ENCODE data around the gene FGD6.

FGD6 gene

DNA sequence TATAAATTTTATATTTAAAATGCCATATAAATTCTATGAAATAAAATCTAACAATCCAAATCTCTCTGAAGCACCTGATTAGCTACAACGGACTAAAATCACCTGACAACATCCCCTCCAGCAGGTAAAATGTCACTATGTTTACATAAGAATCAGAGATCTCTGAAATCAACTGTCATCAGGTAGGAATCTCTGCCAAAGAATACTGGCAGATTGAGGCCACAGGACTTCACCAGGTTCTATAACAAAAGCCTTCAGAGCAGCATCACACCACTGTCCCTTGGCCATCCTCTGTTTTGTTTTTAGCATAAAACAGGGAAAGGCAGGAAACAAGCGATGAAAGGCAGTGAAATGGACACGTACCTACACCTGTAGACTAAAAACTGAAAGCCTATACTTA is 22.1 kb downstream of the FGD6 start:
- Histone ChIP-seq H3K9me3 (ENCODE audit: low read length) (no peaks in the 10 kb centered on the region), H3K27ac (ENCODE audit: low read depth, low read length, poor library complexity, severe bottlenecking) (no peak overlapping the region), H3K27me3 (ENCODE audit: insufficient read depth, low read length) (no peaks in the 10 kb centered on the region), H3K9ac (ENCODE audit: low read length) (no peak overlapping the region), H3K9me2 (ENCODE audit: low read depth, low read length) (no peaks in the 10 kb centered on the region), H3F3A (ENCODE audit: insufficient read depth, low read length) (no peaks in the 10 kb centered on the region), H3K4me3 (ENCODE audit: low read depth, low read length, poor library complexity, severe bottlenecking) (no peak overlapping the region), H2AFZ (ENCODE audit: low read length) (no peak overlapping the region), H3K36me3 (ENCODE audit: insufficient read depth, low read length) (no peaks in the 10 kb centered on the region), H3K4me2 (ENCODE audit: low read length) (no peak overlapping the region), H3K4me1 (ENCODE audit: insufficient read depth, low read length, severe bottlenecking) (peaks cover 20% of the 10 kb centered on the region), H4K20me1 (ENCODE audit: insufficient read depth, low read length) (no peaks in the 10 kb centered on the region), H3K79me2 (ENCODE audit: insufficient read depth, low read length) (no peaks in the 10 kb centered on the region)
- no peak for TF ChIP-seq EZH2 (IDR thresholded peaks at IDR 0.05; ENCODE audit: borderline replicate concordance, low read length)
- TF ChIP-seq, protein P1, sequence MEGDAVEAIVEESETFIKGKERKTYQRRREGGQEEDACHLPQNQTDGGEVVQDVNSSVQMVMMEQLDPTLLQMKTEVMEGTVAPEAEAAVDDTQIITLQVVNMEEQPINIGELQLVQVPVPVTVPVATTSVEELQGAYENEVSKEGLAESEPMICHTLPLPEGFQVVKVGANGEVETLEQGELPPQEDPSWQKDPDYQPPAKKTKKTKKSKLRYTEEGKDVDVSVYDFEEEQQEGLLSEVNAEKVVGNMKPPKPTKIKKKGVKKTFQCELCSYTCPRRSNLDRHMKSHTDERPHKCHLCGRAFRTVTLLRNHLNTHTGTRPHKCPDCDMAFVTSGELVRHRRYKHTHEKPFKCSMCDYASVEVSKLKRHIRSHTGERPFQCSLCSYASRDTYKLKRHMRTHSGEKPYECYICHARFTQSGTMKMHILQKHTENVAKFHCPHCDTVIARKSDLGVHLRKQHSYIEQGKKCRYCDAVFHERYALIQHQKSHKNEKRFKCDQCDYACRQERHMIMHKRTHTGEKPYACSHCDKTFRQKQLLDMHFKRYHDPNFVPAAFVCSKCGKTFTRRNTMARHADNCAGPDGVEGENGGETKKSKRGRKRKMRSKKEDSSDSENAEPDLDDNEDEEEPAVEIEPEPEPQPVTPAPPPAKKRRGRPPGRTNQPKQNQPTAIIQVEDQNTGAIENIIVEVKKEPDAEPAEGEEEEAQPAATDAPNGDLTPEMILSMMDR (IDR thresholded peaks at IDR 0.05; ENCODE audit: low read length) = no peak

DNA sequence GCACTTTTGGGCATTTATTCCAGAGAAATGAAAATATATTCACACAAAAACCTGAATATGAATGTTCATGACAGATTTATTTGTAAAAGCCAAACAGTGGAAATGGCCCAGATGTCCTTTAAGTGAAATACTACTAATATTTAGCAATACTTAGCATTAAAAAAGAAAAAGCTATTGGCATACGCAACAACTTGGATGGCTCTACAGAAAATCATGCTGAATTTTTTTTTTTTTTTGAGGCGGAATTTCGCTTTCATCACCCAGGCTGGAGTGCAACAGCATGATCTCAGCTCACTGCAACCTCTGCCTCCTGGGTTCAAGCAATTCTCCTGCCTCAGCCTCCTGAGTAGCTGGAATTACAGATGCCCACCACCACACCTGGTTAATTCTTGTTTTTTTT is 24.1 kb downstream of the FGD6 start:
- H3K79me2 ChIP-seq (ENCODE audit: insufficient read depth, low read length) = no peaks in the 10 kb centered on the region
- no peaks in the 10 kb centered on the region for H3F3A ChIP-seq (ENCODE audit: insufficient read depth, low read length)
- TF ChIP-seq, protein P1 (IDR thresholded peaks at IDR 0.05; ENCODE audit: low read length) = no peak
- TF ChIP-seq EZH2 (IDR thresholded peaks at IDR 0.05; ENCODE audit: borderline replicate concordance, low read length) = no peak

DNA sequence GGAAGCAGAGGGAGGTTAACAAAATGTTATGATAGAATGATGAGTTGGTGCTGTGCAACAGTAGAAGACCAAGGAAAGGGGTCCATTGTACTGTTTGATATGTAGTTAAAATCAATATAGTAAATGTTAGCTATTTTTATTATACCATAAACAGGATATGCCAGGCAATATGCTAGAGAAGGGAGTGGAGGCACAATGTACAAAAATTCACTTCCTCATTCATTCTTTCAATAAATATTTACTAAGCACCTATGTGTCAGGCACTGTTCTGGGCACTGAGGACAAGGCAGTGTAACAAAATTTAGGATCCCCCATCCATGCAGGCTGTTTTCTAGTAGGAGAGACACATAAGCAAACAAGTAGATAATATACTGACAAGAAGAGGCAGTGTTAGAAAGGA is 25.0 kb downstream of the FGD6 start:
- Histone ChIP-seq H3K9ac (ENCODE audit: low read length) (no peak overlapping the region), H3F3A (ENCODE audit: insufficient read depth, low read length) (no peaks in the 10 kb centered on the region), H3K9me3 (ENCODE audit: low read length) (no peaks in the 10 kb centered on the region), H3K9me2 (ENCODE audit: low read depth, low read length) (no peaks in the 10 kb centered on the region), H4K20me1 (ENCODE audit: insufficient read depth, low read length) (no peaks in the 10 kb centered on the region), H2AFZ (ENCODE audit: low read length) (no peak overlapping the region), H3K4me2 (ENCODE audit: low read length) (no peak overlapping the region), H3K4me1 (ENCODE audit: insufficient read depth, low read length, severe bottlenecking) (peaks cover 6% of the 10 kb centered on the region), H3K79me2 (ENCODE audit: insufficient read depth, low read length) (no peaks in the 10 kb centered on the region), H3K27me3 (ENCODE audit: insufficient read depth, low read length) (no peaks in the 10 kb centered on the region), H3K4me3 (ENCODE audit: low read depth, low read length, poor library complexity, severe bottlenecking) (no peak overlapping the region), H3K27ac (ENCODE audit: low read depth, low read length, poor library complexity, severe bottlenecking) (no peak overlapping the region), H3K36me3 (ENCODE audit: insufficient read depth, low read length) (no peaks in the 10 kb centered on the region)
- TF ChIP-seq EZH2 (IDR thresholded peaks at IDR 0.05; ENCODE audit: borderline replicate concordance, low read length) = no peak
- TF ChIP-seq, protein P1 (IDR thresholded peaks at IDR 0.05; ENCODE audit: low read length) = no peak

More for the DNA sequence above, 24.1 kb downstream of the FGD6 start:
- Histone ChIP-seq H3K36me3 (ENCODE audit: insufficient read depth, low read length) (no peaks in the 10 kb centered on the region), H3K4me3 (ENCODE audit: low read depth, low read length, poor library complexity, severe bottlenecking) (no peak overlapping the region), H3K9me3 (ENCODE audit: low read length) (no peaks in the 10 kb centered on the region), H3K4me2 (ENCODE audit: low read length) (no peak overlapping the region), H2AFZ (ENCODE audit: low read length) (no peak overlapping the region), H3K9ac (ENCODE audit: low read length) (no peak overlapping the region), H3K4me1 (ENCODE audit: insufficient read depth, low read length, severe bottlenecking) (peaks cover 2% of the 10 kb centered on the region), H4K20me1 (ENCODE audit: insufficient read depth, low read length) (no peaks in the 10 kb centered on the region), H3K27ac (ENCODE audit: low read depth, low read length, poor library complexity, severe bottlenecking) (no peak overlapping the region), H3K27me3 (ENCODE audit: insufficient read depth, low read length) (no peaks in the 10 kb centered on the region), H3K9me2 (ENCODE audit: low read depth, low read length) (no peaks in the 10 kb centered on the region)
